Measurements from ENCODE around the gene PLB1.

The PLB1 gene

DNA sequence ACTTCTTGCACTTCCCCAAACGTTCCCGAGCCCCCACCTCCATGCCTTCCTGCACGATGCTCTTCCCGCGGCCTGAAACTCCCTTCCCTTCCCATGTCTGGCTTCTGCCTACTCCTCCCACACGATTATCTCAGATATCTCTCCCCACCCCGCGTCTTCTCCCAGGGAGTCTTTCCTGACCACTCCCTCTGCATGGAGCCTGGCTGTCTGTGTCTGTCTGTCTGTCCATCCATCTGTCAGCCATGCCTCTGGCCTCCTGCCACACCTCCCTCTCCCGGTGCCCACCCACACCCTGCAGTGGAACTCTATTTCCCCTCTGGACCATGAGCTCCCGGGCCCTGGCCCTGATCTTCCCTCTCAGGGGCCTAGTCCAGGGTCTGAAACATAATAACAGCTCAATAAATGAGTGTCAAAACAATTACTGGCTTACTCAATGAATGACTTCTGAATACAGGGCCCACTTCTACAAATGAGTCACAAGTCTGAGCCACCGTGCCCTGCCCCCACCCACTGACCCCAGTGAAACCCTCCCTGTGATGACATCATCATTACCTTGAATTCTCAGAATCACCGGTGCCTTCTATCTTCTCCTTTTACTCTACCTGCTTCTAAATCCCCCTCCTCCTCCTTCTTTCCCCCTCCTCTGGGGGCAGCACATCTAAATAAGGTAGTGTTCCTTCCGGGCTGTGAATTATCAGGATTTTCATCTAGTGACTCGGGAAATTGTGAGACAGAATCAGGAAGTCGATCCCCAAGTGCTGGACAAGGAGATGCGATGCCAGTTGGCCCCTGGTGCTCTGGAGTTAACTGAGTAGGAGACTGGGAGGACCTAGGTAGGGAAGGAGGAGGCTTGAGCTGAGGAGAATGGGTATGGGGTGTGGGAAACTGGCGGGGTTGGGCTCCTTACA is 46.1 kb upstream of the PLB1 start:
- Histone ChIP-seq H3K9me2 (replicated peaks; ENCODE audit: low read depth, low read length) (no peaks in the 10 kb centered on the region), H3K36me3 (ENCODE audit: insufficient read depth, low read length) (no peaks in the 10 kb centered on the region), H3K4me1 (ENCODE audit: insufficient read depth, low read length, poor library complexity, severe bottlenecking) (peaks cover 6% of the 10 kb centered on the region), H3K9me3 (ENCODE audit: insufficient read depth, low read depth, low read length) (no peaks in the 10 kb centered on the region), H4K20me1 (ENCODE audit: insufficient read depth, low read length, poor library complexity, severe bottlenecking) (no peaks in the 10 kb centered on the region), H3K27me3 (ENCODE audit: insufficient read depth, low read length, poor library complexity, severe bottlenecking) (no peaks in the 10 kb centered on the region), H3K4me2 (ENCODE audit: low read depth, low read length, poor library complexity, severe bottlenecking) (no peak overlapping the region), H3K4me3 (ENCODE audit: low read length, poor library complexity, severe bottlenecking) (no peak overlapping the region), H3K79me2 (ENCODE audit: insufficient read depth, low read length) (no peaks in the 10 kb centered on the region), H2AFZ (ENCODE audit: low read length) (no peak overlapping the region), H3F3A (ENCODE audit: low read depth) (no peaks in the 10 kb centered on the region), H3K9ac (ENCODE audit: low read depth, low read length, poor library complexity, severe bottlenecking) (no peak overlapping the region)
- TF ChIP-seq EZH2phosphoT487 (IDR thresholded peaks at IDR 0.05; ENCODE audit: borderline replicate concordance) = no peak
- TF ChIP-seq, protein P1, sequence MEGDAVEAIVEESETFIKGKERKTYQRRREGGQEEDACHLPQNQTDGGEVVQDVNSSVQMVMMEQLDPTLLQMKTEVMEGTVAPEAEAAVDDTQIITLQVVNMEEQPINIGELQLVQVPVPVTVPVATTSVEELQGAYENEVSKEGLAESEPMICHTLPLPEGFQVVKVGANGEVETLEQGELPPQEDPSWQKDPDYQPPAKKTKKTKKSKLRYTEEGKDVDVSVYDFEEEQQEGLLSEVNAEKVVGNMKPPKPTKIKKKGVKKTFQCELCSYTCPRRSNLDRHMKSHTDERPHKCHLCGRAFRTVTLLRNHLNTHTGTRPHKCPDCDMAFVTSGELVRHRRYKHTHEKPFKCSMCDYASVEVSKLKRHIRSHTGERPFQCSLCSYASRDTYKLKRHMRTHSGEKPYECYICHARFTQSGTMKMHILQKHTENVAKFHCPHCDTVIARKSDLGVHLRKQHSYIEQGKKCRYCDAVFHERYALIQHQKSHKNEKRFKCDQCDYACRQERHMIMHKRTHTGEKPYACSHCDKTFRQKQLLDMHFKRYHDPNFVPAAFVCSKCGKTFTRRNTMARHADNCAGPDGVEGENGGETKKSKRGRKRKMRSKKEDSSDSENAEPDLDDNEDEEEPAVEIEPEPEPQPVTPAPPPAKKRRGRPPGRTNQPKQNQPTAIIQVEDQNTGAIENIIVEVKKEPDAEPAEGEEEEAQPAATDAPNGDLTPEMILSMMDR (conservative IDR thresholded peaks at IDR 0.05; ENCODE audit: low read length) = no peak

DNA sequence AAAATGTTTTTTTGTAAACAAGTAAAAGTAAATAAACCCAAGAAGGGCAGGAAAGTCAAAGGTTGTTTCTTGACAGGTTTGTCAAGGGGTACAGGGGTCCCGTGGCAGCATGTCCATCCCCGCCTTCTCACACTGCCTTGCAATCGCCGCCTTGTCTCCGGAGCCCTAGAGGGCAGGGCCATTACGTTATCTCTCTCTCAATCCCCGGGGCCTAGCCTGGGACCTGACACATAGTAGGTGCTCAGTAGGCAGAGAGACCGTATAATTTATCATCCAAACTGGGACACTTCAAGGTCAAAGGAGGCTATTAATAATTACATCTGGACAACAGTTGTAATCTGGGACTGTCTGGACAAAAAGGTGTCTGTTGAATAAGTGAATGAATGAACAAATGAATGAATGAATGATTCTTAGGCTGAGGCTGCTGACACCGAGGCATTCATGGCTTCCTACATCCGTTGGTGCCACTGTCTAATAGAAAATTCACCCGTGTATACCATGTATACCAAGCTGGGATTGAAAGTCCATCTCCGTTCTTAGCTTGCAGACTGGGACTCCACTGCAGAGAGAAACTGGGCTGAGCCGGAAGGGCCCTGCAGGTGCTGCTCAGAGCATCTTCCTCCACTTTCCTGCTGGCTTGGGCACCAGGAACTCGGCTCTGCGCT is 44.8 kb upstream of the PLB1 start:
- no peak for TF ChIP-seq EZH2phosphoT487 (IDR thresholded peaks at IDR 0.05; ENCODE audit: borderline replicate concordance)
- TF ChIP-seq, protein P1 (conservative IDR thresholded peaks at IDR 0.05; ENCODE audit: low read length) = no peak
- H3K79me2 ChIP-seq (ENCODE audit: insufficient read depth, low read length) = no peaks in the 10 kb centered on the region

DNA sequence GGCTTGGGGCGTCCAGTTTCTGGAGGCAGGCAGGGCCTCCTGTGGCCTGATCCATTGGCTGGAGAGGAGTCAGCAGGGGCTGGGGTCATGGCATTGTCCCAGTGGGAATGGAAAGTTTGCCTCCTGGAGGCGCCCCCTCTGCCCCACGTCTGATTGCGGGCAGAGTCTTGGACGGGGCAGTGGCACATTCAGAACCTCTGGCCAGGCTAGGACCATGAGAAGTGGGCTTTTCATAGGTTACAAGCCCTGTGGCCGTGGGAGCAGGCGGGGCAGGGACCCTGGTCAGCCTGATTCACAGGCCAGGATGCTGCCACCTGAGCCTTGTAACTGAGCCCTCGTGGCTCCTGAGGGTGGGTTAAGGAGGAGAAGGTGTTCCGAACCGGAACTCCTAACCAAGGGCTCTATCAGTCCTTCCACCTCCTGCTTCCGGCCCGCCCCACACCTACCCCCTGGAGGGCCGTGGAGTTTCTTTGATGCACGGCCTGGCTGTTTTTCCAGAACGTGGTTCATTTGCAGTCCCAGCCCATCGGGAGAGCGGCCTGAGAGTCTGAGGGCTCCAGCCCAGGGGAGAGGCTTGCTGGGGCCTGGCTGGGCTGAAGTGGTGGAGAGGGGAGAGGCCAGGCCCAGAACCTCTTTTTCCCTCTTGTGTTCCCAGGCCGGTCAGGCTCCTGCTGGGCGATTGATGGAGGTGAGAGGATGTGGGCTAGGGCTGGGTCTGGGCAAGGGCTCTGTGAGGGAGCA is 43.9 kb upstream of the PLB1 start:
- H3K4me1 ChIP-seq (ENCODE audit: insufficient read depth, low read length, poor library complexity, severe bottlenecking) = peaks cover 6% of the 10 kb centered on the region
- no peak overlapping the region for H2AFZ ChIP-seq (ENCODE audit: low read length)
- no peaks in the 10 kb centered on the region for H3K36me3 ChIP-seq (ENCODE audit: insufficient read depth, low read length)
- no peaks in the 10 kb centered on the region for H3K9me2 ChIP-seq (replicated peaks; ENCODE audit: low read depth, low read length)
- no peaks in the 10 kb centered on the region for H3K9me3 ChIP-seq (ENCODE audit: insufficient read depth, low read depth, low read length)
- no peak overlapping the region for H3K4me2 ChIP-seq (ENCODE audit: low read depth, low read length, poor library complexity, severe bottlenecking)
- TF ChIP-seq, protein P1 (conservative IDR thresholded peaks at IDR 0.05; ENCODE audit: low read length) = no peak
- TF ChIP-seq EZH2phosphoT487 (IDR thresholded peaks at IDR 0.05; ENCODE audit: borderline replicate concordance) = no peak
- H4K20me1 ChIP-seq (ENCODE audit: insufficient read depth, low read length, poor library complexity, severe bottlenecking) = no peaks in the 10 kb centered on the region
- H3K9ac ChIP-seq (ENCODE audit: low read depth, low read length, poor library complexity, severe bottlenecking) = no peak overlapping the region
- no peak overlapping the region for H3K4me3 ChIP-seq (ENCODE audit: low read length, poor library complexity, severe bottlenecking)
- no peaks in the 10 kb centered on the region for H3K27me3 ChIP-seq (ENCODE audit: insufficient read depth, low read length, poor library complexity, severe bottlenecking)
- H3F3A ChIP-seq (ENCODE audit: low read depth) = no peaks in the 10 kb centered on the region
- H3K79me2 ChIP-seq (ENCODE audit: insufficient read depth, low read length) = no peaks in the 10 kb centered on the region

More for the DNA sequence above, 44.8 kb upstream of the PLB1 start:
- H2AFZ ChIP-seq (ENCODE audit: low read length) = no peak overlapping the region
- no peaks in the 10 kb centered on the region for H3K27me3 ChIP-seq (ENCODE audit: insufficient read depth, low read length, poor library complexity, severe bottlenecking)
- no peak overlapping the region for H3K9ac ChIP-seq (ENCODE audit: low read depth, low read length, poor library complexity, severe bottlenecking)
- no peaks in the 10 kb centered on the region for H3F3A ChIP-seq (ENCODE audit: low read depth)
- H3K4me1 ChIP-seq (ENCODE audit: insufficient read depth, low read length, poor library complexity, severe bottlenecking) = peaks cover 6% of the 10 kb centered on the region
- H3K9me3 ChIP-seq (ENCODE audit: insufficient read depth, low read depth, low read length) = no peaks in the 10 kb centered on the region
- no peaks in the 10 kb centered on the region for H3K9me2 ChIP-seq (replicated peaks; ENCODE audit: low read depth, low read length)
- H3K36me3 ChIP-seq (ENCODE audit: insufficient read depth, low read length) = no peaks in the 10 kb centered on the region
- H3K4me2 ChIP-seq (ENCODE audit: low read depth, low read length, poor library complexity, severe bottlenecking) = no peak overlapping the region
- no peak overlapping the region for H3K4me3 ChIP-seq (ENCODE audit: low read length, poor library complexity, severe bottlenecking)
- no peaks in the 10 kb centered on the region for H4K20me1 ChIP-seq (ENCODE audit: insufficient read depth, low read length, poor library complexity, severe bottlenecking)
